B cell (primary cell): ENCODE results near the gene CGB8. TPM values are rescaled to one million over a fixed set of nuclear protein-coding genes. Genes with fewer than 3 reads are reported as not detected.

ENCODE experiments used
- ATAC-seq: fragments of 200-7000 bp; cut with Tn5 transposase; one replicate; pipeline ENCODE4 v1.10.0; 2021; ENCODE audit warnings: low read depth, mild to moderate bottlenecking, moderate number of reproducible peaks, moderate library complexity
- CTCF ChIA-PET: fragments of 350-600 bp; sonication (Branson Sonifier 250); formaldehyde crosslinking; loops from one replicate; lab custom pipeline; 2021; ENCODE audit warnings: antibody characterized with exemption, inconsistent platforms; lab: Charles Lee
- POLR2A ChIA-PET: fragments of 350-600 bp; sonication (Branson Sonifier 250); formaldehyde crosslinking; loops from one replicate; lab custom pipeline; 2021; ENCODE audit warnings: antibody characterized with exemption; lab: Charles Lee
- DNase-seq: peaks from one replicate; pipeline ENCODE4 v3.0.0; 2013
- H2AFZ ChIP-seq: 2 replicates; pipeline ENCODE4 v1.6.1; 2012; ENCODE audit warnings: mild to moderate bottlenecking, low read depth, low read length; ENCODE audit not compliant: insufficient read depth, poor library complexity, severe bottlenecking
- H3K27ac ChIP-seq, 2 donors: 1 replicate in 1 of 2; 2 replicates in 1 of 2; pipeline ENCODE4 v1.5.1; 2012 to 2013; ENCODE audit warnings: low read length in 2 of 2, mild to moderate bottlenecking in 2 of 2, moderate library complexity in 1 of 2
- H3K27me3 ChIP-seq, 4 experiments: fragments of 200-600 bp in 1 of 4; sonication (generic) in 1 of 4; replicated peaks in 1 of 4; 1 replicate in 2 of 4; 2 replicates in 2 of 4; pipeline versions ENCODE4 v1.6.1 to v1.7.0; 2013 to 2016; ENCODE audit warnings: low read length in 3 of 4, mild to moderate bottlenecking in 2 of 4, mixed read lengths in 1 of 4, moderate library complexity in 1 of 4; ENCODE audit not compliant: insufficient read depth in 4 of 4, control insufficient read depth in 3 of 4; ENCODE audit errors: control extremely low read depth in 1 of 4
- H3K36me3 ChIP-seq, 2 experiments: replicated peaks in 1 of 2; 1 replicate in 1 of 2; 2 replicates in 1 of 2; pipeline versions ENCODE4 v1.6.1 to v1.7.1; 2013; ENCODE audit warnings: low read length in 1 of 2; ENCODE audit not compliant: insufficient read depth in 2 of 2, control insufficient read depth in 1 of 2; ENCODE audit errors: control extremely low read depth in 1 of 2, extremely low read depth in 1 of 2
- H3K4me1 ChIP-seq, 2 donors: fragments of 200-600 bp in 1 of 2; sonication (generic) in 1 of 2; 1 replicate in 1 of 2; 2 replicates in 1 of 2; pipeline versions ENCODE4 v1.5.1 to v1.6.1; 2013 to 2017; ENCODE audit warnings: low read length in 2 of 2; ENCODE audit not compliant: control insufficient read depth in 2 of 2, insufficient read depth in 2 of 2
- H3K4me2 ChIP-seq: replicated peaks from 2 replicates; pipeline ENCODE3; 2012; ENCODE audit warnings: mild to moderate bottlenecking, low read depth, low read length; ENCODE audit not compliant: poor library complexity, severe bottlenecking
- H3K4me3 ChIP-seq, 5 experiments: fragments of 200-600 bp in 1 of 5; sonication (generic) in 1 of 5; 1 replicate in 3 of 5; 2 replicates in 2 of 5; pipeline versions ENCODE4 v1.5.1 to v1.7.0; 2011 to 2016; ENCODE audit warnings: low read length in 4 of 5, mild to moderate bottlenecking in 4 of 5, low read depth in 2 of 5, control low read depth in 1 of 5, moderate library complexity in 1 of 5; ENCODE audit not compliant: insufficient read depth in 1 of 5; ENCODE audit errors: control extremely low read depth in 1 of 5, extremely low read depth in 1 of 5
- H3K79me2 ChIP-seq: fragments of 200-600 bp; sonication (generic); one replicate; pipeline ENCODE4 v1.6.0; 2016; ENCODE audit warnings: low read length; ENCODE audit not compliant: control insufficient read depth, insufficient read depth
- H3K9ac ChIP-seq: fragments of 200-600 bp; sonication (generic); 2 replicates; pipeline ENCODE4 v1.6.1; 2017; ENCODE audit warnings: mild to moderate bottlenecking, low read length, moderate library complexity
- H3K9me3 ChIP-seq, 3 donors: one replicate each; pipeline versions ENCODE4 v1.6.1 to v1.7.1; 2013; ENCODE audit warnings: low read length in 2 of 3; ENCODE audit not compliant: control insufficient read depth in 2 of 3, insufficient read depth in 1 of 3; ENCODE audit errors: control extremely low read depth in 1 of 3
- H4K20me1 ChIP-seq: 2 replicates; pipeline ENCODE4 v1.6.0; 2012; ENCODE audit warnings: mild to moderate bottlenecking, low read length; ENCODE audit not compliant: insufficient read depth, control insufficient read depth, poor library complexity, severe bottlenecking
- H3K27ac Mint-ChIP-seq: one replicate; pipeline ENCODE4 v1.8.0; 2021; ENCODE audit warnings: mixed read lengths
- H3K27me3 Mint-ChIP-seq: one replicate; pipeline ENCODE4 v1.8.0; 2021; ENCODE audit warnings: mixed read lengths
- H3K4me1 Mint-ChIP-seq: one replicate; pipeline ENCODE4 v1.8.0; 2021; ENCODE audit warnings: mixed read lengths
- H3K4me3 Mint-ChIP-seq: one replicate; pipeline ENCODE4 v1.8.0; 2021; ENCODE audit warnings: mixed read lengths
- H3K9me3 Mint-ChIP-seq: one replicate; pipeline ENCODE4 v1.8.0; 2022; ENCODE audit warnings: mixed read lengths; ENCODE audit not compliant: insufficient read depth
- CTCF ChIP-seq: fragments of 200-600 bp; IDR thresholded peaks from one replicate; pipeline ENCODE4 v1.8.0; 2022; ENCODE audit warnings: antibody characterized with exemption, mild to moderate bottlenecking
- EZH2 ChIP-seq: IDR thresholded peaks from 2 replicates; pipeline ENCODE4 v1.6.1; 2012; ENCODE audit warnings: borderline replicate concordance, low read depth, mild to moderate bottlenecking, moderate library complexity, low read length; ENCODE audit not compliant: insufficient read depth, poor library complexity, severe bottlenecking
- WGBS: methylation state at CpG from one replicate; pipeline ENCODE4 v1.1.5; 2013; ENCODE audit warnings: missing lambda C conversion rate; ENCODE audit not compliant: insufficient coverage; 5-methylcytosine and 5-hydroxymethylcytosine counted together
- intact Hi-C: fragments of 100-400 bp; cut with micrococcal nuclease; formaldehyde crosslinking; loops from one replicate; pipeline ENCODE4 v1.10.0; 2022
- polyA plus RNA-seq: library from polyadenylated mRNA; depleted of rRNA; stranded (reverse); fragments of >200 nt; gene quantifications from 2 replicates; pipeline ENCODE4 v1.2.3, GENCODE V29; 2012
- total RNA-seq, 2 donors: library from RNA; stranded (reverse); fragments of 120-200 nt in 1 of 2; gene quantifications; 1 replicate in 1 of 2; 2 replicates in 1 of 2; pipeline versions ENCODE4 v1.2.3 to v1.2.4, GENCODE V29; 2013 to 2022

CGB8 gene
- total and polyA plus RNA-seq, 2 donors (not counting 1 experiment from before 2014, with no cell fraction given) = not detected

GRCh38 chr19:49067554-49067953 lies 18.6 kb upstream of the CGB8 start:
- H3K27ac ChIP-seq = no peak overlapping the region
- no peaks in the 10 kb centered on the region for H3K36me3 ChIP-seq
- Mint-ChIP-seq H3K27ac (no peak overlapping the region), H3K4me3 (no peak overlapping the region), H3K27me3 (peaks cover 58% of the 10 kb centered on the region), H3K4me1 (peaks cover 7% of the 10 kb centered on the region), H3K9me3 (peaks cover 1% of the 10 kb centered on the region)
- peaks cover 0 to 9% of the 10 kb centered on the region in 2 donors for H3K4me1 ChIP-seq
- CTCF ChIA-PET = no interaction called here
- peaks cover 0 to 20% (median 0%) of the 10 kb centered on the region in 3 donors for H3K9me3 ChIP-seq
- no peak overlapping the region for H3K4me3 ChIP-seq
- intact Hi-C loops = no loop called here
- H4K20me1 ChIP-seq = no peaks in the 10 kb centered on the region
- no peak overlapping the region for H2AFZ ChIP-seq
- DNase-seq (no peak), ATAC-seq (no peak)
- WGBS = 61% methylated on average over 3 of the region's 3 CpGs
- no peak overlapping the region for H3K9ac ChIP-seq
- no peaks in the 10 kb centered on the region for H3K79me2 ChIP-seq
- POLR2A ChIA-PET = no interaction called here
- H3K4me2 ChIP-seq = no peak overlapping the region
- no peak for TF ChIP-seq EZH2
- TF ChIP-seq CTCF = no peak
- H3K27me3 ChIP-seq = peaks cover 0 to 66% (median 24%) of the 10 kb centered on the region in 4 experiments

GRCh38 chr19:49065905-49066512 lies 17.1 kb upstream of the CGB8 start:
- Mint-ChIP-seq H3K4me3 (no peak overlapping the region), H3K9me3 (peaks cover 1% of the 10 kb centered on the region), H3K27me3 (peaks cover 54% of the 10 kb centered on the region), H3K27ac (no peak overlapping the region), H3K4me1 (peaks cover 7% of the 10 kb centered on the region)
- Histone ChIP-seq H3K79me2 (no peaks in the 10 kb centered on the region), H3K4me1 (peaks cover 0 to 5% of the 10 kb centered on the region in 2 donors), H4K20me1 (no peaks in the 10 kb centered on the region), H3K36me3 (no peaks in the 10 kb centered on the region), H3K4me2 (no peak overlapping the region), H3K4me3 (no peak overlapping the region), H2AFZ (no peak overlapping the region), H3K27me3 (peaks cover 0 to 66% (median 26%) of the 10 kb centered on the region in 4 experiments), H3K27ac (no peak overlapping the region), H3K9me3 (peaks cover 0 to 20% (median 0%) of the 10 kb centered on the region in 3 donors), H3K9ac (no peak overlapping the region)
- POLR2A ChIA-PET = no interaction called here
- ATAC-seq (no peak), DNase-seq (no peak)
- TF ChIP-seq CTCF (no peak), EZH2 (no peak)
- WGBS = no CpG with 5 or more reads among the region's 13 CpGs
- intact Hi-C loops = no loop called here
- CTCF ChIA-PET = no interaction called here
